Caco-2 (cell line): ENCODE measurements around the gene TKFC. TPM values are rescaled to one million over a fixed set of nuclear protein-coding genes. Genes with fewer than 3 reads are reported as not detected.

Experiments used
- BruUV-seq: library from RNA; stranded (reverse); fragments of 400-500 nt; replicated peaks from 2 replicates; lab custom pipeline; 2021; lab: Mats Ljungman, UMichigan
- CTCF ChIA-PET: fragments of 300-600 bp; sonication (Branson Sonifier 250); formaldehyde crosslinking; loops from one replicate; lab custom pipeline; 2022; ENCODE audit warnings: antibody characterized with exemption; lab: Charles Lee
- POLR2A ChIA-PET: fragments of 300-600 bp; sonication (Branson Sonifier 250); formaldehyde crosslinking; loops from one replicate; lab custom pipeline; 2022; ENCODE audit warnings: antibody characterized with exemption; lab: Charles Lee
- DNase-seq, 2 experiments: peaks; one replicate each; pipeline versions ENCODE4 v3.0.0 to v3.0.0-alpha.2; 2020 to 2022
- H3K27me3 ChIP-seq: replicated peaks from 2 replicates; pipeline ENCODE4 v1.6.0; 2011; ENCODE audit warnings: low read length; ENCODE audit not compliant: control insufficient read depth, insufficient read depth
- H3K36me3 ChIP-seq: 2 replicates; pipeline ENCODE4 v1.5.1; 2011; ENCODE audit warnings: low read length; ENCODE audit not compliant: control insufficient read depth, insufficient read depth
- H3K4me1 ChIP-seq: fragments of 250-450 bp; sonication (Bioruptor Pico); 2 replicates; pipeline ENCODE4 v1.5.1; 2020; ENCODE audit warnings: mild to moderate bottlenecking
- H3K4me3 ChIP-seq: 2 replicates; pipeline ENCODE4 v1.5.1; 2011; ENCODE audit warnings: low read depth, mild to moderate bottlenecking, control low read depth, low read length
- H3K9me3 ChIP-seq: fragments of 250-450 bp; sonication (Bioruptor Pico); 2 replicates; pipeline ENCODE4 v1.5.1; 2020; ENCODE audit warnings: mild to moderate bottlenecking, moderate library complexity
- H3K27ac Mint-ChIP-seq: one replicate; pipeline ENCODE4 v1.8.0; 2022; ENCODE audit warnings: mixed read lengths; ENCODE audit not compliant: unreplicated experiment
- H3K27me3 Mint-ChIP-seq: one replicate; pipeline ENCODE4 v1.8.0; 2022; ENCODE audit warnings: mixed read lengths; ENCODE audit not compliant: insufficient read depth, unreplicated experiment
- H3K36me3 Mint-ChIP-seq: one replicate; pipeline ENCODE4 v1.8.0; 2022; ENCODE audit warnings: mild to moderate bottlenecking, mixed read lengths; ENCODE audit not compliant: insufficient read depth, unreplicated experiment
- H3K4me1 Mint-ChIP-seq: one replicate; pipeline ENCODE4 v1.8.0; 2022; ENCODE audit warnings: low read depth, mixed read lengths; ENCODE audit not compliant: unreplicated experiment
- H3K4me3 Mint-ChIP-seq: one replicate; pipeline ENCODE4 v1.8.0; 2022; ENCODE audit warnings: mild to moderate bottlenecking, moderate library complexity, mixed read lengths; ENCODE audit not compliant: unreplicated experiment
- H3K9me3 Mint-ChIP-seq: one replicate; pipeline ENCODE4 v1.8.0; 2022; ENCODE audit warnings: mixed read lengths; ENCODE audit not compliant: unreplicated experiment
- intact Hi-C: fragments of 100-400 bp; cut with micrococcal nuclease; formaldehyde crosslinking; loops from one replicate; pipeline ENCODE4 v1.10.0; 2022; ENCODE audit not compliant: unreplicated experiment
- total RNA-seq: library from RNA; stranded (reverse); gene quantifications from 2 replicates; pipeline ENCODE4 v1.2.3, GENCODE V29; 2022
- TF ChIP-seq, protein P1 (sequence below), 2 experiments: fragments of 200-600 bp in 1 of 2; IDR thresholded peaks; 1 replicate in 1 of 2; 2 replicates in 1 of 2; pipeline versions ENCODE4 v1.5.1 to v1.8.0; 2011 to 2022; ENCODE audit warnings: antibody characterized with exemption in 1 of 2, control low read depth in 1 of 2, inconsistent platforms in 1 of 2, low read depth in 1 of 2, low read length in 1 of 2, mild to moderate bottlenecking in 1 of 2, moderate library complexity in 1 of 2; ENCODE audit not compliant: insufficient read depth in 1 of 2, severe bottlenecking in 1 of 2, unreplicated experiment in 1 of 2

TKFC gene
- total RNA-seq, 1 experiment from 2014 or later = 99.0 TPM

- Mint-ChIP-seq H3K9me3 (no peaks in the 10 kb centered on the region), H3K36me3 (peaks cover 7% of the 10 kb centered on the region), H3K4me1 (no peaks in the 10 kb centered on the region), H3K4me3 (no peak overlapping the region), H3K27ac (no peak overlapping the region), H3K27me3 (no peaks in the 10 kb centered on the region)
- Histone ChIP-seq H3K27me3 (no peaks in the 10 kb centered on the region), H3K36me3 (no peaks in the 10 kb centered on the region; the same call in 1 of the 2 replicates), H3K9me3 (no peaks in the 10 kb centered on the region), H3K4me1 (no peaks in the 10 kb centered on the region), H3K4me3 (no peak overlapping the region)
- intact Hi-C loops = no loop called here
- TF ChIP-seq, protein P1, sequence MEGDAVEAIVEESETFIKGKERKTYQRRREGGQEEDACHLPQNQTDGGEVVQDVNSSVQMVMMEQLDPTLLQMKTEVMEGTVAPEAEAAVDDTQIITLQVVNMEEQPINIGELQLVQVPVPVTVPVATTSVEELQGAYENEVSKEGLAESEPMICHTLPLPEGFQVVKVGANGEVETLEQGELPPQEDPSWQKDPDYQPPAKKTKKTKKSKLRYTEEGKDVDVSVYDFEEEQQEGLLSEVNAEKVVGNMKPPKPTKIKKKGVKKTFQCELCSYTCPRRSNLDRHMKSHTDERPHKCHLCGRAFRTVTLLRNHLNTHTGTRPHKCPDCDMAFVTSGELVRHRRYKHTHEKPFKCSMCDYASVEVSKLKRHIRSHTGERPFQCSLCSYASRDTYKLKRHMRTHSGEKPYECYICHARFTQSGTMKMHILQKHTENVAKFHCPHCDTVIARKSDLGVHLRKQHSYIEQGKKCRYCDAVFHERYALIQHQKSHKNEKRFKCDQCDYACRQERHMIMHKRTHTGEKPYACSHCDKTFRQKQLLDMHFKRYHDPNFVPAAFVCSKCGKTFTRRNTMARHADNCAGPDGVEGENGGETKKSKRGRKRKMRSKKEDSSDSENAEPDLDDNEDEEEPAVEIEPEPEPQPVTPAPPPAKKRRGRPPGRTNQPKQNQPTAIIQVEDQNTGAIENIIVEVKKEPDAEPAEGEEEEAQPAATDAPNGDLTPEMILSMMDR (IDR thresholded peaks at IDR 0.05; ENCODE audit: insufficient read depth in 1 of 2, low read depth in 1 of 2, low read length in 1 of 2, severe bottlenecking in 1 of 2, unreplicated experiment in 1 of 2) = no peak
- ChIA-PET CTCF (no interaction called here), POLR2A (no interaction called here)
- no TSS peak for BruUV-seq
- no peak for DNase-seq
Measured at GRCh38 chr11:61345170-61345610, 12.2 kb downstream of the TKFC start.

- POLR2A ChIA-PET = no interaction called here
Measured at GRCh38 chr11:61345954-61346843, 13.2 kb downstream of the TKFC start.

DNA sequence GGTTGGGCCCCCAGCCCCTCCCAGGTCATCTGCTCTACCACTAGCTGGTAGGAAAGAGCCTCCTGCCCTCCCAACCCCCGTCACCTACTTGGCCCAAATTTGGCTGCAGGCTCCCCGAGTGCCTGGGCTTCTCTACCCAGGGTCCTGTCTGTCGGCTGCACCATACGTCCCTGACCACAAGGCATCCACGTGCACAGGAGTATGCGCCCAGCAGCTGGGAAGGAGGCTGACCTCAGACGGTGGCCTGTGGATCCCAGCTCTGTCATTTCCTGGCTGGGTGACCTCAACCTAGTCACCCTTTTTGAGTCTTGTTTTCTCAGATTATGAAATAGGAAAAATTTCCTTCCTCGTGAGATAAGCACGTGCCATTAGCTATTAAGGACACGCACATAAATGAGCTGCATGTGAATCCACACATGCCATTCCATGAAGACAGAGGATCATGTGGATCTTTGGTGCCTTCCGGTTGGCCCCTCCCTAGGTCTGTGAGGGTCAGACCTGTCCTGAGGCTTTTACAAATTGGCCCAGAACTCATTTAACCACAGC is 15.0 kb downstream of the TKFC start:
- Mint-ChIP-seq H3K27me3 (no peaks in the 10 kb centered on the region), H3K4me3 (no peak overlapping the region), H3K36me3 (peaks cover 13% of the 10 kb centered on the region), H3K4me1 (no peaks in the 10 kb centered on the region), H3K9me3 (no peaks in the 10 kb centered on the region), H3K27ac (peak overlapping the region; percentile 21)
- no peak overlapping the region for H3K4me3 ChIP-seq
- no peak for DNase-seq
- H3K4me1 ChIP-seq = no peaks in the 10 kb centered on the region
- no peaks in the 10 kb centered on the region for H3K9me3 ChIP-seq
- H3K36me3 ChIP-seq = no peaks in the 10 kb centered on the region
- ChIA-PET POLR2A (no interaction called here), CTCF (interaction anchor here (0.9 to 1.2 kb wide), 2 partner anchors 12 to 38 kb away, joined by 3 to 5 read pairs; no protein-coding TSS in a partner anchor)
- TF ChIP-seq, protein P1 (IDR thresholded peaks at IDR 0.05; ENCODE audit: insufficient read depth in 1 of 2, low read depth in 1 of 2, low read length in 1 of 2, severe bottlenecking in 1 of 2, unreplicated experiment in 1 of 2) = no peak
- intact Hi-C loops = no loop called here
- no TSS peak for BruUV-seq
- no peaks in the 10 kb centered on the region for H3K27me3 ChIP-seq

More at GRCh38 chr11:61345954-61346843, 13.2 kb downstream of the TKFC start:
- no peaks in the 10 kb centered on the region for H3K9me3 Mint-ChIP-seq
- Histone ChIP-seq H3K4me3 (no peak overlapping the region), H3K9me3 (no peaks in the 10 kb centered on the region), H3K27me3 (no peaks in the 10 kb centered on the region), H3K4me1 (no peaks in the 10 kb centered on the region), H3K36me3 (no peaks in the 10 kb centered on the region)
- intact Hi-C loops = no loop called here
- H3K4me1 Mint-ChIP-seq = no peaks in the 10 kb centered on the region
- TSS peak; percentile 36 for BruUV-seq
- H3K4me3 Mint-ChIP-seq = no peak overlapping the region
- CTCF ChIA-PET = interaction anchor here (1.0 kb wide), 1 partner anchor 10 kb away, joined by 3 read pairs; no protein-coding TSS in a partner anchor
- H3K27me3 Mint-ChIP-seq = no peaks in the 10 kb centered on the region
- DNase-seq = no peak
- TF ChIP-seq, protein P1 (IDR thresholded peaks at IDR 0.05; ENCODE audit: insufficient read depth in 1 of 2, low read depth in 1 of 2, low read length in 1 of 2, severe bottlenecking in 1 of 2, unreplicated experiment in 1 of 2) = no peak
- no peak overlapping the region for H3K27ac Mint-ChIP-seq
- H3K36me3 Mint-ChIP-seq = peaks cover 7% of the 10 kb centered on the region
